Panc1 (cell line): Measurements from ENCODE around the gene PI4K2A. TPM values are rescaled to one million over a fixed set of nuclear protein-coding genes. Genes with fewer than 3 reads are reported as not detected.
A peak's percentile ranks its signal among the peaks of the same experiment; 100 is the strongest.

Experiments
- ATAC-seq: fragments of 200-7000 bp; cut with Tn5 transposase; 2 replicates; pipeline ENCODE4 v1.9.1; 2020; ENCODE audit warnings: mild to moderate bottlenecking, moderate library complexity
- BruUV-seq: library from RNA; stranded (reverse); fragments of 400-500 nt; replicated peaks from 2 replicates; lab custom pipeline; 2021; lab: Mats Ljungman, UMichigan
- CTCF ChIA-PET: fragments of 300-600 bp; sonication (Branson Sonifier 250); formaldehyde crosslinking; loops from one replicate; lab custom pipeline; 2022; ENCODE audit warnings: antibody characterized with exemption; lab: Charles Lee
- POLR2A ChIA-PET: fragments of 300-600 bp; sonication (Branson Sonifier 250); formaldehyde crosslinking; loops from one replicate; lab custom pipeline; 2022; ENCODE audit warnings: antibody characterized with exemption; lab: Charles Lee
- DNase-seq: peaks from one replicate; pipeline ENCODE4 v3.0.0-alpha.2; 2010; ENCODE audit warnings: low read depth, low spot score
- H3K27ac ChIP-seq: 2 replicates; pipeline ENCODE4 v1.5.1; 2011; ENCODE audit warnings: mild to moderate bottlenecking, low read length, inconsistent platforms
- H3K27me3 ChIP-seq: fragments of 200-500 bp; sonication (Bioruptor generic); 2 replicates; pipeline ENCODE4 v1.6.0; 2014; ENCODE audit warnings: low read length, inconsistent platforms; ENCODE audit not compliant: control insufficient read depth, insufficient read depth
- H3K36me3 ChIP-seq: fragments of 200-500 bp; sonication (Bioruptor generic); 2 replicates; pipeline ENCODE4 v1.5.1; 2014; ENCODE audit warnings: inconsistent platforms, mild to moderate bottlenecking, low read length, moderate library complexity; ENCODE audit not compliant: control insufficient read depth, insufficient read depth
- H3K4me1 ChIP-seq: 2 replicates; pipeline ENCODE4 v1.5.1; 2011; ENCODE audit warnings: inconsistent platforms, mild to moderate bottlenecking, low read length, moderate library complexity; ENCODE audit not compliant: control insufficient read depth, insufficient read depth
- H3K4me3 ChIP-seq, 2 experiments: 2 replicates each; pipeline ENCODE4 v1.5.1; 2011 to 2012; ENCODE audit warnings: low read depth in 2 of 2, low read length in 2 of 2, mild to moderate bottlenecking in 2 of 2, inconsistent platforms in 1 of 2, moderate library complexity in 1 of 2
- H3K9me3 ChIP-seq: fragments of 200-500 bp; sonication (Bioruptor generic); 2 replicates; pipeline ENCODE4 v1.5.1; 2014; ENCODE audit warnings: low read depth, mild to moderate bottlenecking, inconsistent platforms, low read length, moderate library complexity; ENCODE audit not compliant: control insufficient read depth, insufficient read depth
- CTCF ChIP-seq: fragments of 450-650 bp; IDR thresholded peaks from 2 replicates; pipeline ENCODE4 v1.5.1; 2017; ENCODE audit warnings: mild to moderate bottlenecking
- POLR2AphosphoS5 ChIP-seq: IDR thresholded peaks from 2 replicates; pipeline ENCODE4 v1.6.1; 2012; ENCODE audit warnings: mild to moderate bottlenecking, low read depth, low read length, moderate library complexity
- REST ChIP-seq, 2 experiments: IDR thresholded peaks; 2 replicates each; pipeline ENCODE4 v1.6.1; 2011 to 2012; ENCODE audit warnings: low read depth in 2 of 2, control low read depth in 1 of 2, low read length in 1 of 2, mild to moderate bottlenecking in 1 of 2, moderate library complexity in 1 of 2; ENCODE audit not compliant: insufficient read depth in 1 of 2
- SIN3A ChIP-seq: IDR thresholded peaks from 2 replicates; pipeline ENCODE4 v1.6.1; 2012; ENCODE audit warnings: low read depth, mild to moderate bottlenecking, low read length, moderate library complexity, borderline replicate concordance; ENCODE audit not compliant: insufficient read depth
- TCF7L2 ChIP-seq: IDR thresholded peaks from 2 replicates; pipeline ENCODE4 v1.6.1; 2011; ENCODE audit warnings: mild to moderate bottlenecking, low read depth, low read length, inconsistent platforms
- in situ Hi-C: cut with HindIII; loops from 2 replicates; pipeline ENCODE4 v1.10.0; 2016; ENCODE audit warnings: low sequenced_read_pairs, low pct_unique_long_range_greater_than_20kb
- intact Hi-C: fragments of 100-400 bp; cut with micrococcal nuclease; formaldehyde crosslinking; loops from one replicate; pipeline ENCODE4 v1.10.0; 2022; ENCODE audit not compliant: unreplicated experiment
- total RNA-seq: library from RNA; stranded (reverse); gene quantifications from one replicate; pipeline ENCODE4 v1.2.1, GENCODE V29; 2021; ENCODE audit not compliant: unreplicated experiment

Gene PI4K2A
- total RNA-seq, 1 experiment from 2014 or later, result 22.8 TPM

- Histone ChIP-seq H3K36me3 (0 out of 2 replicates have a peak, but pooled peaks cover 4% of the 10 kb centered on the region), H3K4me3 (no peak overlapping the region), H3K27ac (no peak overlapping the region), H3K27me3 (no peaks in the 10 kb centered on the region), H3K4me1 (peaks cover 21% of the 10 kb centered on the region), H3K9me3 (no peaks in the 10 kb centered on the region)
- no peak for DNase-seq
- BruUV-seq, result TSS peak; percentile 63
- intact Hi-C loops (no loop called here), in situ Hi-C loops (no loop called here)
- TF ChIP-seq REST (IDR thresholded peaks at IDR 0.05; ENCODE audit: insufficient read depth in 1 of 2, low read depth in 2 of 2, low read length in 1 of 2) (no peak), POLR2AphosphoS5 (no peak), TCF7L2 (no peak), CTCF (no peak), SIN3A (no peak)
- ChIA-PET POLR2A (no interaction called here), CTCF (no interaction called here)
- ATAC-seq, result no peak
Observed at GRCh38 chr10:97717627-97718026, 77.2 kb downstream of the PI4K2A start.

GRCh38 chr10:97718178-97718577 is 77.7 kb downstream of the PI4K2A start:
- Histone ChIP-seq H3K27me3 (no peaks in the 10 kb centered on the region), H3K4me1 (peaks cover 17% of the 10 kb centered on the region), H3K36me3 (0 out of 2 replicates have a peak, but pooled peaks cover 4% of the 10 kb centered on the region), H3K9me3 (no peaks in the 10 kb centered on the region), H3K4me3 (no peak overlapping the region), H3K27ac (no peak overlapping the region)
- DNase-seq (no peak), ATAC-seq (no peak)
- ChIA-PET CTCF (no interaction called here), POLR2A (no interaction called here)
- no TSS peak for BruUV-seq
- TF ChIP-seq POLR2AphosphoS5, result no peak
- TF ChIP-seq SIN3A, result no peak
- no peak for TF ChIP-seq TCF7L2
- TF ChIP-seq REST (IDR thresholded peaks at IDR 0.05; ENCODE audit: insufficient read depth in 1 of 2, low read depth in 2 of 2, low read length in 1 of 2), result no peak
- TF ChIP-seq CTCF, result no peak
- intact Hi-C loops (no loop called here), in situ Hi-C loops (no loop called here)
